Measurements from ENCODE around the gene ALG14.
A peak's percentile ranks its signal among the peaks of the same experiment; 100 is the strongest.

The ALG14 gene

DNA sequence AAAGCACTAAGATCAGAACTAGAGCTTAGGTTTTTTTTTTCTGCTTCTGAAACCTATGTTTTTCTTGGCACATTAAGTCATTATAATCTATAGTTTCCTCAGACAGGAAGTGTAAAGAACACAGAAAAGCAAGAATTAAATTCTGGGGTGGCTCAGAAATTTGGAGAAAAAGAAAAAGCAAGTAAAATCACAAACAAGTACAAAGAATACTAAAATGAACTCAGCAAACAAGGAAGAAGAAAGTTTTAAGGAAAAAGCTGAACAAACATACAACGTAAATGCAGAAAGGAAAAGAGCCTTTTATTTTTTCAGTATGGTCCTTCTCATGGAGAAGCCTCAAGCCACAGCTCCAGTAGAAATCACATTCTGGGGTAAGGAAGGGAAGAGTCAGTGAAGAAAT lies 137.3 kb downstream of the ALG14 start:
- peaks cover 23% of the 10 kb centered on the region for H3K4me1 ChIP-seq (ENCODE audit: control insufficient read depth, insufficient read depth, low read length)
- ChIA-PET CTCF (no interaction called here), POLR2A (interaction anchor here (1.2 kb wide), 1 partner anchor 9 kb away, joined by 4 read pairs; the partner anchor contains the start of gene CNN3)
- TF ChIP-seq ZNF16 (tag by site-specific recombination; IDR thresholded peaks at IDR 0.05; ENCODE audit: low read depth) = no peak
- no peak for TF ChIP-seq ZBTB7A (tag by site-specific recombination; IDR thresholded peaks at IDR 0.05; ENCODE audit: low read depth)
- TF ChIP-seq ZBTB17 (tag by site-specific recombination; IDR thresholded peaks at IDR 0.05) = peak; percentile 2; the same call in 1 of the 2 replicates
- TF ChIP-seq ZNF747 (tag by site-specific recombination; IDR thresholded peaks at IDR 0.05) = no peak
- TF ChIP-seq, protein P1, sequence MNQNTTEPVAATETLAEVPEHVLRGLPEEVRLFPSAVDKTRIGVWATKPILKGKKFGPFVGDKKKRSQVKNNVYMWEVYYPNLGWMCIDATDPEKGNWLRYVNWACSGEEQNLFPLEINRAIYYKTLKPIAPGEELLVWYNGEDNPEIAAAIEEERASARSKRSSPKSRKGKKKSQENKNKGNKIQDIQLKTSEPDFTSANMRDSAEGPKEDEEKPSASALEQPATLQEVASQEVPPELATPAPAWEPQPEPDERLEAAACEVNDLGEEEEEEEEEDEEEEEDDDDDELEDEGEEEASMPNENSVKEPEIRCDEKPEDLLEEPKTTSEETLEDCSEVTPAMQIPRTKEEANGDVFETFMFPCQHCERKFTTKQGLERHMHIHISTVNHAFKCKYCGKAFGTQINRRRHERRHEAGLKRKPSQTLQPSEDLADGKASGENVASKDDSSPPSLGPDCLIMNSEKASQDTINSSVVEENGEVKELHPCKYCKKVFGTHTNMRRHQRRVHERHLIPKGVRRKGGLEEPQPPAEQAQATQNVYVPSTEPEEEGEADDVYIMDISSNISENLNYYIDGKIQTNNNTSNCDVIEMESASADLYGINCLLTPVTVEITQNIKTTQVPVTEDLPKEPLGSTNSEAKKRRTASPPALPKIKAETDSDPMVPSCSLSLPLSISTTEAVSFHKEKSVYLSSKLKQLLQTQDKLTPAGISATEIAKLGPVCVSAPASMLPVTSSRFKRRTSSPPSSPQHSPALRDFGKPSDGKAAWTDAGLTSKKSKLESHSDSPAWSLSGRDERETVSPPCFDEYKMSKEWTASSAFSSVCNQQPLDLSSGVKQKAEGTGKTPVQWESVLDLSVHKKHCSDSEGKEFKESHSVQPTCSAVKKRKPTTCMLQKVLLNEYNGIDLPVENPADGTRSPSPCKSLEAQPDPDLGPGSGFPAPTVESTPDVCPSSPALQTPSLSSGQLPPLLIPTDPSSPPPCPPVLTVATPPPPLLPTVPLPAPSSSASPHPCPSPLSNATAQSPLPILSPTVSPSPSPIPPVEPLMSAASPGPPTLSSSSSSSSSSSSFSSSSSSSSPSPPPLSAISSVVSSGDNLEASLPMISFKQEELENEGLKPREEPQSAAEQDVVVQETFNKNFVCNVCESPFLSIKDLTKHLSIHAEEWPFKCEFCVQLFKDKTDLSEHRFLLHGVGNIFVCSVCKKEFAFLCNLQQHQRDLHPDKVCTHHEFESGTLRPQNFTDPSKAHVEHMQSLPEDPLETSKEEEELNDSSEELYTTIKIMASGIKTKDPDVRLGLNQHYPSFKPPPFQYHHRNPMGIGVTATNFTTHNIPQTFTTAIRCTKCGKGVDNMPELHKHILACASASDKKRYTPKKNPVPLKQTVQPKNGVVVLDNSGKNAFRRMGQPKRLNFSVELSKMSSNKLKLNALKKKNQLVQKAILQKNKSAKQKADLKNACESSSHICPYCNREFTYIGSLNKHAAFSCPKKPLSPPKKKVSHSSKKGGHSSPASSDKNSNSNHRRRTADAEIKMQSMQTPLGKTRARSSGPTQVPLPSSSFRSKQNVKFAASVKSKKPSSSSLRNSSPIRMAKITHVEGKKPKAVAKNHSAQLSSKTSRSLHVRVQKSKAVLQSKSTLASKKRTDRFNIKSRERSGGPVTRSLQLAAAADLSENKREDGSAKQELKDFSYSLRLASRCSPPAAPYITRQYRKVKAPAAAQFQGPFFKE (tag by site-specific recombination; IDR thresholded peaks at IDR 0.05; ENCODE audit: borderline replicate concordance) = no peak
- TF ChIP-seq, protein P2, sequence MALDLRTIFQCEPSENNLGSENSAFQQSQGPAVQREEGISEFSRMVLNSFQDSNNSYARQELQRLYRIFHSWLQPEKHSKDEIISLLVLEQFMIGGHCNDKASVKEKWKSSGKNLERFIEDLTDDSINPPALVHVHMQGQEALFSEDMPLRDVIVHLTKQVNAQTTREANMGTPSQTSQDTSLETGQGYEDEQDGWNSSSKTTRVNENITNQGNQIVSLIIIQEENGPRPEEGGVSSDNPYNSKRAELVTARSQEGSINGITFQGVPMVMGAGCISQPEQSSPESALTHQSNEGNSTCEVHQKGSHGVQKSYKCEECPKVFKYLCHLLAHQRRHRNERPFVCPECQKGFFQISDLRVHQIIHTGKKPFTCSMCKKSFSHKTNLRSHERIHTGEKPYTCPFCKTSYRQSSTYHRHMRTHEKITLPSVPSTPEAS (tag by site-specific recombination; IDR thresholded peaks at IDR 0.05) = no peak
- TF ChIP-seq ZNF266 (tag by site-specific recombination; IDR thresholded peaks at IDR 0.05; ENCODE audit: low read depth) = no peak
- TF ChIP-seq ZNF24 (tag by site-specific recombination; IDR thresholded peaks at IDR 0.05) = no peak
- no peak for TF ChIP-seq HOXD13 (CRISPR knock-in tag; IDR thresholded peaks at IDR 0.05; ENCODE audit: borderline replicate concordance)
- TF ChIP-seq, protein P3, sequence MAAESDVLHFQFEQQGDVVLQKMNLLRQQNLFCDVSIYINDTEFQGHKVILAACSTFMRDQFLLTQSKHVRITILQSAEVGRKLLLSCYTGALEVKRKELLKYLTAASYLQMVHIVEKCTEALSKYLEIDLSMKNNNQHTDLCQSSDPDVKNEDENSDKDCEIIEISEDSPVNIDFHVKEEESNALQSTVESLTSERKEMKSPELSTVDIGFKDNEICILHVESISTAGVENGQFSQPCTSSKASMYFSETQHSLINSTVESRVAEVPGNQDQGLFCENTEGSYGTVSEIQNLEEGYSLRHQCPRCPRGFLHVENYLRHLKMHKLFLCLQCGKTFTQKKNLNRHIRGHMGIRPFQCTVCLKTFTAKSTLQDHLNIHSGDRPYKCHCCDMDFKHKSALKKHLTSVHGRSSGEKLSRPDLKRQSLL (tag by site-specific recombination; IDR thresholded peaks at IDR 0.05) = no peak
- no peak for TF ChIP-seq YY1 (tag by site-specific recombination; IDR thresholded peaks at IDR 0.05)
- TF ChIP-seq, protein P4, sequence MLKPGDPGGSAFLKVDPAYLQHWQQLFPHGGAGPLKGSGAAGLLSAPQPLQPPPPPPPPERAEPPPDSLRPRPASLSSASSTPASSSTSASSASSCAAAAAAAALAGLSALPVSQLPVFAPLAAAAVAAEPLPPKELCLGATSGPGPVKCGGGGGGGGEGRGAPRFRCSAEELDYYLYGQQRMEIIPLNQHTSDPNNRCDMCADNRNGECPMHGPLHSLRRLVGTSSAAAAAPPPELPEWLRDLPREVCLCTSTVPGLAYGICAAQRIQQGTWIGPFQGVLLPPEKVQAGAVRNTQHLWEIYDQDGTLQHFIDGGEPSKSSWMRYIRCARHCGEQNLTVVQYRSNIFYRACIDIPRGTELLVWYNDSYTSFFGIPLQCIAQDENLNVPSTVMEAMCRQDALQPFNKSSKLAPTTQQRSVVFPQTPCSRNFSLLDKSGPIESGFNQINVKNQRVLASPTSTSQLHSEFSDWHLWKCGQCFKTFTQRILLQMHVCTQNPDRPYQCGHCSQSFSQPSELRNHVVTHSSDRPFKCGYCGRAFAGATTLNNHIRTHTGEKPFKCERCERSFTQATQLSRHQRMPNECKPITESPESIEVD (tag by site-specific recombination; IDR thresholded peaks at IDR 0.05) = peak; percentile 57; the same call in 1 of the 2 replicates
- TF ChIP-seq ZNF660 (tag by site-specific recombination; IDR thresholded peaks at IDR 0.05) = no peak
- H3K36me3 ChIP-seq (ENCODE audit: control insufficient read depth in 2 of 2, insufficient read depth in 1 of 2, low read length in 2 of 2) = peaks cover 0 to 8% of the 10 kb centered on the region in 2 experiments; a peak in 1 of 3 replicates
- H3K27ac ChIP-seq (ENCODE audit: extremely low read depth, low read depth, low read length) = peak overlapping the region; percentile 7; the same call in 1 of the 2 replicates
- H3K4me3 ChIP-seq (ENCODE audit: low read depth, low read length) = no peak overlapping the region
- no peaks in the 10 kb centered on the region for H3K9me3 ChIP-seq (ENCODE audit: control insufficient read depth, insufficient read depth, low read depth, low read length)

DNA sequence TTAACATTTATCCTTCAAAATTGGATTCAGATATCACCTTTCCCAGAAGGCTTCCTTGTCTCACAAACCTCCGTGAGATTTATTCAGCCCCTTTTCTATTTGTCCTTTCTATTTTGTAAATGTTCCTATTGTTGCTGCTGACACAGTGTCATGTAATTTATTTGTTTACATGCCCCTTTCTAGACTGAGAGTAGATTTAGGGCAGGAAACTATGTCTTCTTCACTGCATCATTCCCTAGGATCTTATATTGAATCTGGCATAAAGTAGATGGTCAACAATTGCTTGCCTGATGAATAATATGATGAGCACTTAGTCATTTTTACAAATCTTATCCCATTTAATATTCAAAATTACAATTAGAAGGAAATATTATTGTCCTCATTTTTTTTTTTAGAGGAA lies 137.7 kb downstream of the ALG14 start:
- CTCF ChIA-PET = interaction anchor here (0.6 kb wide), 1 partner anchor 898 kb away, joined by 4 read pairs; no protein-coding TSS in a partner anchor
- Histone ChIP-seq H3K9me3 (ENCODE audit: control insufficient read depth, insufficient read depth, low read depth, low read length) (no peaks in the 10 kb centered on the region), H3K36me3 (ENCODE audit: control insufficient read depth in 2 of 2, insufficient read depth in 1 of 2, low read length in 2 of 2) (peaks cover 0 to 8% of the 10 kb centered on the region in 2 experiments; a peak in 1 of 3 replicates), H3K4me3 (ENCODE audit: low read depth, low read length) (no peak overlapping the region), H3K27ac (ENCODE audit: extremely low read depth, low read depth, low read length) (no peak overlapping the region), H3K4me1 (ENCODE audit: control insufficient read depth, insufficient read depth, low read length) (peaks cover 23% of the 10 kb centered on the region)
- POLR2A ChIA-PET = interaction anchor here (1.2 kb wide), 1 partner anchor 8 kb away, joined by 4 read pairs; the partner anchor contains the start of gene CNN3
- no peak for TF ChIP-seq SALL2 (tag by site-specific recombination; IDR thresholded peaks at IDR 0.05; ENCODE audit: borderline replicate concordance)
- no peak for TF ChIP-seq BCL11B (tag by site-specific recombination; IDR thresholded peaks at IDR 0.05; ENCODE audit: low read depth)
- TF ChIP-seq, protein P5, sequence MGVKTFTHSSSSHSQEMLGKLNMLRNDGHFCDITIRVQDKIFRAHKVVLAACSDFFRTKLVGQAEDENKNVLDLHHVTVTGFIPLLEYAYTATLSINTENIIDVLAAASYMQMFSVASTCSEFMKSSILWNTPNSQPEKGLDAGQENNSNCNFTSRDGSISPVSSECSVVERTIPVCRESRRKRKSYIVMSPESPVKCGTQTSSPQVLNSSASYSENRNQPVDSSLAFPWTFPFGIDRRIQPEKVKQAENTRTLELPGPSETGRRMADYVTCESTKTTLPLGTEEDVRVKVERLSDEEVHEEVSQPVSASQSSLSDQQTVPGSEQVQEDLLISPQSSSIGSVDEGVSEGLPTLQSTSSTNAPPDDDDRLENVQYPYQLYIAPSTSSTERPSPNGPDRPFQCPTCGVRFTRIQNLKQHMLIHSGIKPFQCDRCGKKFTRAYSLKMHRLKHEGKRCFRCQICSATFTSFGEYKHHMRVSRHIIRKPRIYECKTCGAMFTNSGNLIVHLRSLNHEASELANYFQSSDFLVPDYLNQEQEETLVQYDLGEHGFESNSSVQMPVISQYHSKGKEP (tag by site-specific recombination; IDR thresholded peaks at IDR 0.05) = no peak
- TF ChIP-seq ZNF610 (tag by site-specific recombination; IDR thresholded peaks at IDR 0.05; ENCODE audit: borderline replicate concordance) = no peak
- no peak for TF ChIP-seq ZNF112 (tag by site-specific recombination; IDR thresholded peaks at IDR 0.05)
- no peak for TF ChIP-seq ZNF510 (tag by site-specific recombination; IDR thresholded peaks at IDR 0.05; ENCODE audit: insufficient replicate concordance)

Data from HEK293 (cell line).